ENCODE data around the gene PBX3. TPM values are rescaled to one million over a fixed set of nuclear protein-coding genes. Genes with fewer than 3 reads are reported as not detected.

PBX3 gene
- total and polyA plus RNA-seq, 10 donors, result 7.2 to 58.4 (median 34.1) TPM

DNA sequence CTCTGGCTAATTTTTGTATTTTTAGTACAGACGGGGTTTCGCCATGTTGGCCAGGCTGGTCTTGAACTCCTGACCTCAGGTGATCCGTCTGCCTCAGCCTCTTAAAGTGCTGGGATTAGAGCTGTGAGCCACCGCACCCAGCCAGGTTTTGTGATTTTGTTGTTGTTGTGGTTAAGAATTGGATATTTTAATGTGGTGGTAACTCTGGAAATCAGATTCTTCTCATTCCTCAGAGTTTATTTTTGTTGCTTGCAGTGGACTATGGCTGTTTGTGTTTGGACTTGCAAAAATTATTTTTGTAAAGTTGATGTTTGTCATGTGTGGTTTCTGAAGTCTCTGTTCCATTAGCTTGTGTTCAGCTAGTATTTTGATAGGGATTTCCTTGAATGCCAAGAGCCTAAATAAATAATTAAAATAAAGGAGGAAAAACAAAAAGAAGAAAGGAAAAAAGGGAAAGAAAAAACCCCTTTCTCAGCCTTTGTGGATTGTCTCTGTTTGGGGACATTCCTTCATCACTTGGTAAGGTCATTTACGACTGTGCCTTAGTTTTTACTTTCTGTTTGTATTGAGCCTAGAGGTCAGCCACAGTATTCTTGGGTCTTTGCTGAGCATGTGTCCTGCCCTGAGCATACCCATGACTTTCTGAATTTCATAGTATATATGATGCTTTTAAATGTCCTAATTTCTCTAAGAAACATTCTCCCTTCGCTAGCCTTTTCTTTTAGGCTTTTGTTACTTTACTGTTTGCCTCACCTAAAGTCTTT lies 37.3 kb downstream of the PBX3 start:
- Histone ChIP-seq H3K4me1 (peaks cover 0 to 27% (median 10%) of the 10 kb centered on the region in 6 donors), H3K27me3 (replicated peaks in 1 of 7) (no peaks in the 10 kb centered on the region), H3K27ac (peak overlapping the region in 4 of 8 donors; percentile 27 to 50 (median 30)), H3K9me3 (peaks cover 0 to 7% (median 0%) of the 10 kb centered on the region in 8 donors), H3K36me3 (peaks cover 0 to 6% (median 0%) of the 10 kb centered on the region in 6 donors), H3K4me3 (no peak overlapping the region)
- TF ChIP-seq, protein P1, sequence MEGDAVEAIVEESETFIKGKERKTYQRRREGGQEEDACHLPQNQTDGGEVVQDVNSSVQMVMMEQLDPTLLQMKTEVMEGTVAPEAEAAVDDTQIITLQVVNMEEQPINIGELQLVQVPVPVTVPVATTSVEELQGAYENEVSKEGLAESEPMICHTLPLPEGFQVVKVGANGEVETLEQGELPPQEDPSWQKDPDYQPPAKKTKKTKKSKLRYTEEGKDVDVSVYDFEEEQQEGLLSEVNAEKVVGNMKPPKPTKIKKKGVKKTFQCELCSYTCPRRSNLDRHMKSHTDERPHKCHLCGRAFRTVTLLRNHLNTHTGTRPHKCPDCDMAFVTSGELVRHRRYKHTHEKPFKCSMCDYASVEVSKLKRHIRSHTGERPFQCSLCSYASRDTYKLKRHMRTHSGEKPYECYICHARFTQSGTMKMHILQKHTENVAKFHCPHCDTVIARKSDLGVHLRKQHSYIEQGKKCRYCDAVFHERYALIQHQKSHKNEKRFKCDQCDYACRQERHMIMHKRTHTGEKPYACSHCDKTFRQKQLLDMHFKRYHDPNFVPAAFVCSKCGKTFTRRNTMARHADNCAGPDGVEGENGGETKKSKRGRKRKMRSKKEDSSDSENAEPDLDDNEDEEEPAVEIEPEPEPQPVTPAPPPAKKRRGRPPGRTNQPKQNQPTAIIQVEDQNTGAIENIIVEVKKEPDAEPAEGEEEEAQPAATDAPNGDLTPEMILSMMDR (IDR thresholded peaks at IDR 0.05 in 8 of 11, conservative IDR thresholded peaks at IDR 0.05 in 3 of 11), result no peak
- TF ChIP-seq POLR2A (IDR thresholded peaks at IDR 0.05) (no peak), POLR2AphosphoS5 (IDR thresholded peaks at IDR 0.05) (no peak)
- no peak for DNase-seq
- WGBS, 5 donors, result 88 to 95% (median 90%) methylated on average over 6 of the region's 6 CpGs
- intact Hi-C loops (cut with DNase I; ENCODE audit: low total_unique reads), result no loop called here

DNA sequence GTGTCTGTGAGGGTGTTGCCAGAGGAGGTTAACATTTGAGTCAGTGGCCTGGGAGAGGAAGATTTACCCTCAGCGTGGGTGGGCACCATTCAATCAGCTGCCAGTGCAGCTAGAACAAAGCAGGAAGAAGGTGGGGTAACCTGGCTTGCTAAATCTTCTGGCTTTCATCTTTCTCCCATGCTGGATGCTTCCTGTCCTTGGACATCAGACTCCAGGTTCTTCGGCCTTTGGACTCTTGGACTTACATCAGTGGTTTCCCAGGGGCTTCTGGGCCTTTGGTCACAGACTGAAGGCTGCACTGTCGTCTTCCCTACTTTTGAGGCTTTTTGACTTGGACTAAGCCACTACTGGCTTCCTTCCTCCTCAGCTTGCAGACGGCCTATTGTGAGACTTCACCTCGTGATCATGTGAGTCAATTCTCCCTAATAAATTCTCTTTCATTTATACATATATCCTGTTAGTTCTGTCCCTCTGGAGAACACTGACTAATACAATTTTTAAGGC lies 38.1 kb downstream of the PBX3 start:
- no peak for DNase-seq
- H3K4me3 ChIP-seq, result no peak overlapping the region
- WGBS, 5 donors, result 28 to 59% (median 45%) methylated on average over 5 of the region's 5 CpGs
- peaks cover 0 to 27% (median 10%) of the 10 kb centered on the region in 6 donors for H3K4me1 ChIP-seq
- H3K36me3 ChIP-seq, result peaks cover 0 to 9% (median 0%) of the 10 kb centered on the region in 6 donors
- H3K9me3 ChIP-seq, result peaks cover 0 to 7% (median 0%) of the 10 kb centered on the region in 8 donors
- intact Hi-C loops (cut with DNase I; ENCODE audit: low total_unique reads), result no loop called here
- H3K27me3 ChIP-seq (replicated peaks in 1 of 7), result no peaks in the 10 kb centered on the region
- peak overlapping the region in 4 of 8 donors; percentile 26 to 50 (median 30) for H3K27ac ChIP-seq
- TF ChIP-seq POLR2A (IDR thresholded peaks at IDR 0.05), result no peak
- TF ChIP-seq, protein P1 (IDR thresholded peaks at IDR 0.05 in 8 of 11, conservative IDR thresholded peaks at IDR 0.05 in 3 of 11), result no peak
- TF ChIP-seq POLR2AphosphoS5 (IDR thresholded peaks at IDR 0.05), result no peak

DNA sequence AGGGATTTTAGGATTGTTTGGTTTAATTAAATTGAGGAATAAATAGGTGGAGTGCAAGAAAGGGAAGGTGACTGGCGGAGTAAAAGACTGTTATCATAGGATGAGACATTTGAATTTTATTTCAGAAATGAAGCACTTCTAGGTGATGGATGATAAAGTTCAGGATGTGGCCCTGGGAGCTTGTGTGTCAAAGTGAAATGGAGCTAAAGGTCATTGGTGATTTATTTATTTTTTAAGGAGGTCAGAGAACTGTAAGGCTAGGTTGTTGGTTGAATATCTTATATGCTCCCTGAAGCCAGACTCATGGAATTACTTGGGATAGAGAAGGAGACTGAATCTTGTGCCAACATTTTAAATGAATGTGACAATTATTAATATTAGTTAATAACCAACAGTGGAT lies 40.5 kb downstream of the PBX3 start:
- DNase-seq, result no peak
- H3K9me3 ChIP-seq, result peaks cover 0 to 1% (median 0%) of the 10 kb centered on the region in 8 donors
- TF ChIP-seq, protein P1 (IDR thresholded peaks at IDR 0.05 in 8 of 11, conservative IDR thresholded peaks at IDR 0.05 in 3 of 11), result no peak
- no peaks in the 10 kb centered on the region for H3K27me3 ChIP-seq (replicated peaks in 1 of 7)
- H3K4me1 ChIP-seq, result peaks cover 0 to 27% (median 10%) of the 10 kb centered on the region in 6 donors
- 96 to 100% (median 97%) methylated on average over 1 of the region's 1 CpG for WGBS, 5 donors
- H3K36me3 ChIP-seq, result peaks cover 0 to 16% (median 0%) of the 10 kb centered on the region in 6 donors
- intact Hi-C loops (cut with DNase I; ENCODE audit: low total_unique reads), result no loop called here
- H3K27ac ChIP-seq, result no peak overlapping the region
- H3K4me3 ChIP-seq, result no peak overlapping the region

DNA sequence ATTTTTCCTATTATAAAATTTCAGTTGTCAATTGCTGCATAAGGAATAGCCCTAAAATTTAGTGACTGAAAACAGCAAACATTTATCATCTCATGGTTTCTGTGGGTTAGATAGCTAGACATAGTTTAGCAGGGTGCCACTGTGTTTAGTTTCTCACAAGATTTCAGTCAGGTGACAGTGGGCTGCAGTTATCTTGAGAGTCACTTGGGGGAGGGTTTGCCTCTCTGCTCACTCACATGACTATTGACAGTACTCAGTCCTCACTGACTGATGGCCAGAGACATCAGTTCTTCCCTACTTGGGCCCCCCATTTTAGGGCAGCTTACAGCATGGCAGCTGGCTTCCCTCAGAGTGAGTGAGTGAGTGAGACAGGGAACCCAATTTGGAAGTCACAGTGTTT lies 42.0 kb downstream of the PBX3 start:
- Histone ChIP-seq H3K9me3 (no peaks in the 10 kb centered on the region), H3K4me3 (no peak overlapping the region), H3K36me3 (peaks cover 0 to 16% (median 0%) of the 10 kb centered on the region in 6 donors), H3K27ac (no peak overlapping the region), H3K4me1 (peaks cover 0 to 24% (median 8%) of the 10 kb centered on the region in 6 donors), H3K27me3 (replicated peaks in 1 of 7) (no peaks in the 10 kb centered on the region)
- no peak for DNase-seq
- no peak for TF ChIP-seq POLR2AphosphoS5 (IDR thresholded peaks at IDR 0.05)
- intact Hi-C loops (cut with DNase I; ENCODE audit: low total_unique reads), result no loop called here
